Omental fat pad (tissue), 4 donors: ENCODE data around the gene NEU4. TPM values are rescaled to one million over a fixed set of nuclear protein-coding genes. Genes with fewer than 3 reads are reported as not detected.
A peak's percentile ranks its signal among the peaks of the same experiment; 100 is the strongest.

Experiments used
- ATAC-seq: fragments of 150-250 bp; one replicate; pipeline ENCODE4 v1.9.1; 2016; ENCODE audit warnings: mild to moderate bottlenecking, moderate library complexity; ENCODE audit not compliant: low FRiP score
- DNase-seq: peaks from one replicate; pipeline ENCODE4 v3.0.0-alpha.2; 2019; ENCODE audit warnings: low spot score
- total RNA-seq, 4 donors: library from RNA; depleted of rRNA; stranded (reverse); fragments of >200 nt; gene quantifications; one replicate each; pipeline ENCODE4 v1.1.0, GENCODE V29; 2016
- TF ChIP-seq, protein P1 (sequence below), 3 donors: fragments of 450-650 bp; IDR thresholded peaks; one replicate each; pipeline ENCODE4 v1.5.1; 2016 to 2017; ENCODE audit warnings: antibody characterized with exemption in 3 of 3, mild to moderate bottlenecking in 3 of 3, moderate library complexity in 2 of 3

Gene NEU4
- total RNA-seq, 4 donors from 2014 or later: 0.79 to 4.4 (median 2.5) TPM

DNA sequence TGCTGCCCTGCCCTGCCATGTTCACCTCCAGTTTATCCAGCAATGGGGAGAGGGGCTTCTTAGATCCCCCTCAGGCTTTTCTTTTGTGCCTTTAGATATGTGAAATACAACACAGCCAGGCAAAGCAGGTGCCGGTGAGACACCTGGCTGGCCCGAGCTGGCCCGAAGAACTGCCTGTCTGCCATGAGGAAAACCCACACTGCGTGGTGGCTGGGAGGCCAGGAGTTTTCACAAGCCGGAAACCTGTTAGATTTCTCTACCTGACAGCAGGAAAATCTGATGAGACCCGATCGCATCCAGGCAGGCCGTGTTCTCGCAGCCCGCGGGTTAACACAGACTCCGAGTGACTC is 38.1 kb upstream of the NEU4 start:
- ATAC-seq: no peak
- no peak for DNase-seq
- TF ChIP-seq, protein P1, sequence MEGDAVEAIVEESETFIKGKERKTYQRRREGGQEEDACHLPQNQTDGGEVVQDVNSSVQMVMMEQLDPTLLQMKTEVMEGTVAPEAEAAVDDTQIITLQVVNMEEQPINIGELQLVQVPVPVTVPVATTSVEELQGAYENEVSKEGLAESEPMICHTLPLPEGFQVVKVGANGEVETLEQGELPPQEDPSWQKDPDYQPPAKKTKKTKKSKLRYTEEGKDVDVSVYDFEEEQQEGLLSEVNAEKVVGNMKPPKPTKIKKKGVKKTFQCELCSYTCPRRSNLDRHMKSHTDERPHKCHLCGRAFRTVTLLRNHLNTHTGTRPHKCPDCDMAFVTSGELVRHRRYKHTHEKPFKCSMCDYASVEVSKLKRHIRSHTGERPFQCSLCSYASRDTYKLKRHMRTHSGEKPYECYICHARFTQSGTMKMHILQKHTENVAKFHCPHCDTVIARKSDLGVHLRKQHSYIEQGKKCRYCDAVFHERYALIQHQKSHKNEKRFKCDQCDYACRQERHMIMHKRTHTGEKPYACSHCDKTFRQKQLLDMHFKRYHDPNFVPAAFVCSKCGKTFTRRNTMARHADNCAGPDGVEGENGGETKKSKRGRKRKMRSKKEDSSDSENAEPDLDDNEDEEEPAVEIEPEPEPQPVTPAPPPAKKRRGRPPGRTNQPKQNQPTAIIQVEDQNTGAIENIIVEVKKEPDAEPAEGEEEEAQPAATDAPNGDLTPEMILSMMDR (IDR thresholded peaks at IDR 0.05): no peak

DNA sequence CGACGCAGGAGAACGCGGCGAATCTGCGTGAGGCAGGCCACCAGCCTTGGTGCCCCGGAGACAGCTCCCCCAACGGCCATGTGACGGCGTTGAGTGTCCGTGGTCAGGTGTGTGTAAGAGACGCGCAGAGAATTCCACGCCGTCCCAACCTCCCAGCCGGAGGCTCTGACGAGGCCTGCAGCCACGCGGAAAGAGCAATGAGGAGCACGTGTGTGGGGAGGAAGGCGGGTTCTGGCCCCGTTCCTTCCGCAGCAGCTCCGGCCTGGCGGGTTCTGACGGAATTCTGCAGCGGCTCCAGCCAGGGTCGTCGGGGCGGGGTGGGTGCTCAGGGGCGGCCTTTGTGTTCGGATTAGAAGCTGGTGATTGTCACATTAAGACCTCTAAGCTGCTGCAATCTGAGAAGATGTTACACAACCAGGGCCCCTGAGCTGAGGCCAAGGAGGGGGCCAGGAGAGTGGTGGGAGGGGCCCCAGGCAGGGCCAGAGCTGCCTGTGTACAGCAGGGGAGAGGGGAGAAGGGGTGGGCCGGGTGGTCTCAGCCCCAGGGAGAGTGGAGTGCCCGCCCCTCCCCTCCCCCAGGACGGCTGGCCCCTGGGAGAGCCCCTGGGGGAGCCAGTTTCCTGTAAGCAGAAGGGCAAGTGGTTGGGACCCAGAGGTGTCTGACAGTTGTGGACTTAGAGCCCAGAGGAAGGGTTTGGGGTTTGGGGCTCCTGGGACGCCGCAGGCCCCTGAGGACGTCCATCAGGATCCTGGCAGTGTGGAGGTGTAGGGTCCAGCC is 37.5 kb upstream of the NEU4 start:
- no peak for ATAC-seq
- DNase-seq: no peak

DNA sequence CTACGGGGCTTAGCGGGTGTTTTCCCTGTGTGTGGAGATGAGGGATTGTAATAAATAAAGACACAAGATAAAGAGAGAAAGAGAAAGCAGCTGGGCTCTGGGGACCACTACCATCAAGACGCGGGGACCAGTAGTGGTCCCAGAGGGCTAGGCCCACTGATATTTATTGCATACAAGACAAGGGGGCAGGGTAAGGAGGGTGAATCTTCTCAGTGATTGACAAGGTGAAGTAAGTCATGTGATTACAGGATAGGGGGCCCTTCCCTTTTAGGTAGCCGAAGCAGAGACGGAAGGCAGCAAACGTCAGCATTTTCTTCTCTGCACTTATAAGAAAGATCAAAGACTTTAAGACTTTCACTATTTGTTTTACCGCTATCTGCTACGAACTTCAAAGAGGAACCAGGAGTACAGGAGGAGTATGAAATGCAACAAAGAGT is 36.9 kb upstream of the NEU4 start:
- ATAC-seq (no peak), DNase-seq (no peak)
- TF ChIP-seq, protein P1 (IDR thresholded peaks at IDR 0.05): no peak

More for the DNA sequence above, 37.5 kb upstream of the NEU4 start:
- TF ChIP-seq, protein P1 (IDR thresholded peaks at IDR 0.05): no peak

DNA sequence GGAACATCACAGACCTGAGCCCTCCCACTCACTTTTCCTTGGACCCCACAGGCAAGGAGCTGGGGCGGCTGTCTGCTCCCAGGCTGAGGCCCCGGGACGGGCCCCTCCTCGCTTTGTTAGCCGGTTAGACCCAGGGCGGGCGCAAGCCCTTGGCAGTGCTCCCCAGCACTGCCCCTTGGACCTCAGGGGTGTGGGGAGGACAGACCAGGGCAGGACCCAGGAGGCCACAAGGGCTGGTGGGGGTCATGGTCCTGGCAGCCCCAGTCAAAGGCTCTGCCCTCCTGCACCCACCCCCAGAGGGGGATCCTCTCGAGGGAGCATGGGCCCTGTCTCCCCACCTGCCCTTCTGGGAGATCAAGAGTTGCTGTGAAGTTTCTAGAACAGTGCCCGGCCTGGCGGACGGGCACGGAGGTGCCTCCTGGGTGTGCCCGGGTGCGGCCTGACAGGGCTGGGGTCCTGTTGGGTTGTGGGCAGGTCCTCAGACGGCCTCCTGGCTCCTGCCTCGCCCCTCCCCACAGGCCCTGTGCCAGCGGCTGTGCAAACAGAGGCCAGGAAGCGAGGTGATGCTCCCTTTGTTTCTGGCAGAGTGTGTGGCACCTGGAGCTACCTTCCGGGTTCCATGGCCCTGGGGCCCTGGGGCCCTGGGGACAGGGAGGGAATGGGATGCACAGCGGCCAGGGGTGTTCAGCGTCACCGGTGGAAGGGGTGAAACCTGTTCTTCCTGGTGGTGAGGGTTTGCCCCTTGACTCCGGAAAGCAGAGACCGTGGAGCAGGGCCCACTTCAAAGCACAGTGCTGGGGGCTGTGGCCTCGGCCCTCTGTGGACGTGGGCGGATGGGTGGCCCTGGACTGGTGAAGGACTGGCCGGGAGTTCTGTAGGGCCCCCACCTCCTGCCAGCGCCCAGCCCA is 35.2 kb upstream of the NEU4 start:
- no peak for ATAC-seq
- no peak for DNase-seq
- TF ChIP-seq, protein P1 (IDR thresholded peaks at IDR 0.05): no peak

DNA sequence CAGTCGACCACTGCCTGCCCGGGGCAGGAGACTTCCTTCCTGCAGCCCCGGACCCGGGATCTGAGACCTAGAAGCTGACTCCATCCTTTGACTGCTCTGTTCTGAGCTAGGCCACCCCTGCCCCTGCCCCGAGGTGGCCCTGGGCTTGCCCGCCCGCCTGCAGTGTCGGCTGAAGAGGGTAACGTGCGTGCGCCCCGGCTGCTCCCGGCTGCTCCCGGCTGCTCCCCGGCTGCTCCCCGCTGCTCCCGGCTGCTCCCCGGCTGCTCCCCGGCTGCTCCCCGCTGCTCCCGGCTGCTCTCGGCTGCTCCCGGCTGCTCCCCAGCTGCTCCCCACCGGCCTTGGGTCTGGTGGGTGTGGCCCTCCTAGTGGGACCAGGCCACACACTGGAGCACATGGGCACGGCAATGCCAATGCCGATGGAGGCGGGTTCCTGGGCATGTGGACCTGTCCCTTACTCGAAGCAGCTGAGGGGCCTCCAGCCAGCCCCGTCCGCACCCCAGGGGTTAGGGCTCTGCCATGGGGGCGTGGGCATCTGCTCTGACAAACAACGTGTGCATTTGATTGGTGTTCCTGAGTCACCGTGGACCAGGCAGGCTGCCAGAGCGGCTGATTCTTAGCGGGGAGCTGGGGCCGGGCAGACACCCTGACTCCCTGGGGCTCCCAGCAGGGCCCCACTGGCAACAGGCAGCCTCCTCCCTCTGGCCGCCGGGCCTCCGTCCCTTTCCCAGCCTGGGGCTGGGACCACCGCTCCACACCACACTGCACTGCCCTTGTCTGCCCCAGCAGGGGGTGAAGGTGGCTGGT is 34.4 kb upstream of the NEU4 start:
- peak; percentile 51 for ATAC-seq
- peak; percentile 57 for DNase-seq
- TF ChIP-seq, protein P1 (IDR thresholded peaks at IDR 0.05): no peak

DNA sequence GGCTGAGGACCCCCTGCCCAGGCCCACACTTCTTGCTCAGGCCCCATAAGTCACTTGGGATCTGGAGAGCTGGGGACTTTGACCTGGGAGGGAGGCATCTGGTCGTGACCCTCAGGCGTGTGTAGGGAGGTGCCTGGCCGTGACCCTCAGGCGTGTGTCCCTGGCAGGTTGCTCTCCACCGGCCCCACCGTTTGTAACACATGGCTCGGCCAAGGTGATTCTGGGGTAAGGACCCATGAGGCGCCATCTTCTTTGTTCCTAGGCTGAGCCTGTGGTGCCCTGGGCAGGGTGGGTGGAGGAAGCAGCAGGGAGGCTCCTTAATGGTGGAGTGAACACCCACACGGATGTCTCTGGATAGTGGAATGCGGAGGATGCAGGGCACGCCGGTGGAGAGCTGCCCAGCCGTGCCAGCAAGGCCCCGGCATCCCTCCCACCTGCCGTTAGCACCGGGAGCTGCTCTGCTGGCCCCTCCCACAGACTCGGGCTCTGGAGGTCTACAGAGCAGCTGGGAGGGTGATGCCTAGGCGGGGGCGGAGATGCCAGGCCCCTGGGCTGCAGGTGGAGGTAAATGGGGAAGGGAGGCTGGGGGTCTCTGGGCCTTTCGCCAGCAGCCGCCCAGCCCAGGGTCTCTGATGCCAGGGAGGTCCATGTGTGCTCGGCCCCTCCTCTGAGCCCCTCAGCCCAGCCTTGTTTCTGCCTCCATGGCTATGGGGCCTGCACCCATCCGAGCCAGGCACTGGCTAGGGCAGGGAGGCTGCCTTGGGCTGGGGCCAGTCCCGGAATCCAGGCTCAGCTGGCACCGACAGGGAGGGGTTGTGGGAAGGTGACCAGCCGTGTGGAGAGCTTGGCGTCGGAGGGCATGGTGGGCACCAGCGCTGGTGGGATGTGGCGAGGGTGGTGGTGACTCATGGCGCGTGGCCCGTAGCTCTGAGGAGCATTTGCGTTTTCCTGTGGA is 33.5 kb upstream of the NEU4 start:
- DNase-seq (no peak), ATAC-seq (peak; percentile 65)
- TF ChIP-seq, protein P1 (IDR thresholded peaks at IDR 0.05): no peak
